SU-DHL-6 (cell line): ENCODE measurements around the gene SPOCK3.

Source experiments
- H2AFZ ChIP-seq: fragments of 200-600 bp; sonication (generic); 2 replicates; pipeline ENCODE4 v1.6.1; 2014; ENCODE audit warnings: low read depth, mild to moderate bottlenecking, moderate library complexity, mixed read lengths, antibody characterized with exemption, low read length; ENCODE audit not compliant: severe bottlenecking
- H3F3A ChIP-seq: fragments of 200-600 bp; shearing (Covaris generic); 2 replicates; pipeline ENCODE4 v1.6.0; 2016; ENCODE audit warnings: antibody characterized with exemption, mild to moderate bottlenecking; ENCODE audit not compliant: insufficient read depth
- H3K27ac ChIP-seq: fragments of 200-600 bp; sonication (generic); 2 replicates; pipeline ENCODE4 v1.5.1; 2016; ENCODE audit warnings: low read depth, mild to moderate bottlenecking, low read length, moderate library complexity, mixed read lengths
- H3K27me3 ChIP-seq: fragments of 200-600 bp; sonication (generic), shearing (Covaris generic); 2 replicates; pipeline ENCODE4 v1.6.0; 2014; ENCODE audit warnings: mild to moderate bottlenecking, low read length
- H3K36me3 ChIP-seq: fragments of 200-600 bp; sonication (generic); 2 replicates; pipeline ENCODE4 v1.6.1; 2014; ENCODE audit warnings: mild to moderate bottlenecking, low read length, mixed read lengths
- H3K4me2 ChIP-seq: fragments of 300-600, 200-600 bp; shearing (Covaris generic), sonication (generic); 2 replicates; pipeline ENCODE4 v1.6.0; 2014; ENCODE audit warnings: low read length, low read depth, mild to moderate bottlenecking; ENCODE audit not compliant: poor library complexity, severe bottlenecking
- H3K4me3 ChIP-seq: fragments of 200-600 bp; sonication (generic); 2 replicates; pipeline ENCODE4 v1.5.1; 2014; ENCODE audit warnings: antibody characterized with exemption, low read length, mild to moderate bottlenecking, mixed read lengths; ENCODE audit not compliant: insufficient read depth, poor library complexity, severe bottlenecking
- H3K79me2 ChIP-seq: fragments of 200-600 bp; sonication (generic); 2 replicates; pipeline ENCODE4 v1.6.1; 2014; ENCODE audit warnings: mild to moderate bottlenecking, low read length, moderate library complexity; ENCODE audit not compliant: insufficient read depth
- H3K9ac ChIP-seq: fragments of 200-600 bp; sonication (generic); 2 replicates; pipeline ENCODE4 v1.7.0; 2014; ENCODE audit warnings: mild to moderate bottlenecking, low read length
- H3K9me2 ChIP-seq: fragments of 200-600 bp; sonication (generic); replicated peaks from 2 replicates; pipeline ENCODE4 v1.6.1; 2014; ENCODE audit warnings: low read length; ENCODE audit not compliant: insufficient read depth
- H3K9me3 ChIP-seq: fragments of 200-600 bp; sonication (generic); 2 replicates; pipeline ENCODE4 v1.6.1; 2014; ENCODE audit warnings: low read length, mixed read lengths; ENCODE audit not compliant: insufficient read depth
- H4K20me1 ChIP-seq: fragments of 200-600 bp; sonication (generic); 2 replicates; pipeline ENCODE4 v1.6.1; 2014; ENCODE audit warnings: low read depth, mild to moderate bottlenecking, antibody characterized with exemption, low read length, moderate library complexity, mixed read lengths
- CTCF ChIP-seq: fragments of 200-600 bp; sonication (generic); IDR thresholded peaks from one replicate; pipeline ENCODE4 v1.5.1; 2017; ENCODE audit warnings: antibody characterized with exemption, mild to moderate bottlenecking, low read length, moderate library complexity; ENCODE audit not compliant: insufficient read depth, poor library complexity, severe bottlenecking
- EZH2phosphoT487 ChIP-seq: fragments of 200-600 bp; sonication (generic), shearing (Covaris generic); conservative IDR thresholded peaks from 2 replicates; pipeline ENCODE4 v1.6.1; 2018; ENCODE audit warnings: mild to moderate bottlenecking, antibody characterized with exemption, low read length, moderate library complexity, mixed read lengths

SPOCK3 gene

GRCh38 chr4:166842795-166843261 is 391.5 kb downstream of the SPOCK3 start:
- TF ChIP-seq CTCF (no peak), EZH2phosphoT487 (no peak)
- no peak overlapping the region for H2AFZ ChIP-seq

DNA sequence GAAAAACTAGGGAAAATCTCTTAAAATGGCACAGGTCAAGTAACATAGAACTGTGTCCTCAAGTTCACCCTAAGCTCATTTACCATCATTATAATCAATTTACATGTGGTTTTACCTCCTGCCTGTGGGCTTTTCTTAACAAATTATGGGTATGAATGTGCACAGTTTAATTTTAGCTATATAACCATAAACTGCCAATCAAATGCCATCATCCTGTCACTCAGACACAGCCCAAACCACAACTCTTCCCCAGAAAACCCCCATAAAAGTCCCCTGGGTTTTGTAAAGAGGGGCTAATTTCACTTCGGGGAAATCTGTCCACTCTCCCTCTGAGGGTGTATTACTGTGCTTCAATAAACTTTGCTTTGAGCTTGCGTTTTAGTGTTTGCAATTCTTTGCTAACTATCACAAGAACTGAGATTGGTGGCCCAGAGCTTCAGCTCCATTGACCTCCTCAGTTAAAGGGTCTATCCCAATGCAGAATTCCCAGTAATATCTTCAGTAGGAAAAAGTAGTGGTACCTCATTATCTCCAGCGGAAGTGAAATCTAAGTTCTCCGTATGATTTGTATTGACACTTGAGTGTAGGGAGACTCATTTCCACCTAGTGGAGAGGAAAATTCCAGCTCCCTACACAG is 394.6 kb downstream of the SPOCK3 start:
- peak overlapping the region; percentile 42 for H3K9ac ChIP-seq
- H3K36me3 ChIP-seq, result peaks cover 9% of the 10 kb centered on the region; the same call in 1 of the 2 replicates
- no peaks in the 10 kb centered on the region for H4K20me1 ChIP-seq

More at GRCh38 chr4:166842795-166843261, 391.5 kb downstream of the SPOCK3 start:
- Histone ChIP-seq H3K27me3 (no peaks in the 10 kb centered on the region), H3K36me3 (peaks cover 6% of the 10 kb centered on the region; the same call in 1 of the 2 replicates), H3K27ac (no peak overlapping the region), H4K20me1 (no peaks in the 10 kb centered on the region), H3F3A (peaks cover 12% of the 10 kb centered on the region), H3K9ac (no peak overlapping the region), H3K4me2 (no peak overlapping the region), H3K79me2 (no peaks in the 10 kb centered on the region), H3K9me3 (peaks cover 7% of the 10 kb centered on the region; the same call in 1 of the 2 replicates), H3K9me2 (no peaks in the 10 kb centered on the region), H3K4me3 (no peak overlapping the region)

DNA sequence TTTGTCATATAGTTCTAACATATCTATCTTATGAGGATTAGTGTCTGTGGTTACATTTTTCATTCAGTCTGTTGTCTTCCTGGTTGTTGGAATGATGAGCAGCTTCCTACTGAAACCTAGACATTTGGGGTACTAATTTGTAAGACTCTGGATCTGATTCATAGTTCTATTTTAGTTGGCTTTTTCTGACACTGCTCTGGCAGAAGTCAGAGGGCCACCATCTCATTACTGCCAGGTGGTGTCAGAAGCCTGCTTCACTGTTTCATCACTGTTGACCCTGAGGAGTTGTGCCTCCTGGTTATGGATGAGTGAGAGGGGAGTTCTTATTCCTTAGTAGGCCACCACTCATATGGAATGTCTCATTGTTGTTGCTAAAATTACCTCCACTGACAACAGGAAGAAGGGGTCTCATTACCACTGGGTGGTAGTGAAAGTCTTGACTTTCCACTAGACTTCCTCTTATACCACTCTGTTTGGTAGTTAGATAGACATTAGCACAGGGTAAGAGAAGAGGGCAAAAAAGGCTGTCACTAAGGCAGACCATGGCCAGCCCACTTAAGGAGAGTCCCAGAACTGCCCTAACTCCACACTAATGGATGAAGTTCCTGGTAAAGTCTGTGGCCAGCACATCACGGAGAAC is 395.2 kb downstream of the SPOCK3 start:
- H3K4me2 ChIP-seq, result peak overlapping the region; percentile 51
- H2AFZ ChIP-seq, result peak overlapping the region; percentile 37
- H3F3A ChIP-seq, result peaks cover 12% of the 10 kb centered on the region
- no peaks in the 10 kb centered on the region for H3K9me2 ChIP-seq
- no peaks in the 10 kb centered on the region for H3K27me3 ChIP-seq
- peak overlapping the region; percentile 89 for H3K27ac ChIP-seq
- TF ChIP-seq EZH2phosphoT487 (no peak), CTCF (no peak)
- peak overlapping the region; percentile 17 for H3K4me3 ChIP-seq
- H3K79me2 ChIP-seq, result no peaks in the 10 kb centered on the region
- H4K20me1 ChIP-seq, result no peaks in the 10 kb centered on the region
- peak overlapping the region; percentile 42 for H3K9ac ChIP-seq
- peaks cover 11% of the 10 kb centered on the region; the same call in 1 of the 2 replicates for H3K9me3 ChIP-seq
- peaks cover 9% of the 10 kb centered on the region; the same call in 1 of the 2 replicates for H3K36me3 ChIP-seq

More for the DNA sequence above, 394.6 kb downstream of the SPOCK3 start:
- Histone ChIP-seq H3F3A (peaks cover 12% of the 10 kb centered on the region), H3K9me2 (no peaks in the 10 kb centered on the region), H3K9me3 (peaks cover 11% of the 10 kb centered on the region; the same call in 1 of the 2 replicates), H3K79me2 (no peaks in the 10 kb centered on the region), H3K27me3 (no peaks in the 10 kb centered on the region), H3K27ac (peak overlapping the region; percentile 89), H3K4me3 (peak overlapping the region; percentile 17), H3K4me2 (peak overlapping the region; percentile 51), H2AFZ (peak overlapping the region; percentile 37)
- TF ChIP-seq EZH2phosphoT487, result no peak
- TF ChIP-seq CTCF, result no peak
